ENCODE results near the gene ACTL8.

The ACTL8 gene

DNA sequence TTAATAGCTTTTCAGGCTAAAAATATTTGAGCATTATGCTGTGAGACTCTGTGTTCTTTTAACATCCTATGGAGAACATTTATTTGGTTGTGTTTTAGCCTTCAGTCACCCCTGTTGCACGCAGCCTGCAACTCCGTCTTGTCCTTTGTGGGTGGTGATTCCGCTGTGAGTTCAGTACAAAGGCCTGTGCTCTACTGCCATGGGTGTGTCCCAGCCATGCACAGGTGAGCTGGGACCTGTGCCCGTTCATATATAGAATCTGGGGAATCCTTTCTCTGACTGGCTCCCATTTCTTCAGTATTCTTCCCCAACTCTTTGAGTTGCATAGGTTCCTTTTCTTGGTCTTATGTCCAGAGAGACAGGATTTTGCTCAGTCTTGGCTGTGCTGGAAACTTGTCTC, 61.4 kb downstream of the ACTL8 start:
- TF ChIP-seq, protein P1, sequence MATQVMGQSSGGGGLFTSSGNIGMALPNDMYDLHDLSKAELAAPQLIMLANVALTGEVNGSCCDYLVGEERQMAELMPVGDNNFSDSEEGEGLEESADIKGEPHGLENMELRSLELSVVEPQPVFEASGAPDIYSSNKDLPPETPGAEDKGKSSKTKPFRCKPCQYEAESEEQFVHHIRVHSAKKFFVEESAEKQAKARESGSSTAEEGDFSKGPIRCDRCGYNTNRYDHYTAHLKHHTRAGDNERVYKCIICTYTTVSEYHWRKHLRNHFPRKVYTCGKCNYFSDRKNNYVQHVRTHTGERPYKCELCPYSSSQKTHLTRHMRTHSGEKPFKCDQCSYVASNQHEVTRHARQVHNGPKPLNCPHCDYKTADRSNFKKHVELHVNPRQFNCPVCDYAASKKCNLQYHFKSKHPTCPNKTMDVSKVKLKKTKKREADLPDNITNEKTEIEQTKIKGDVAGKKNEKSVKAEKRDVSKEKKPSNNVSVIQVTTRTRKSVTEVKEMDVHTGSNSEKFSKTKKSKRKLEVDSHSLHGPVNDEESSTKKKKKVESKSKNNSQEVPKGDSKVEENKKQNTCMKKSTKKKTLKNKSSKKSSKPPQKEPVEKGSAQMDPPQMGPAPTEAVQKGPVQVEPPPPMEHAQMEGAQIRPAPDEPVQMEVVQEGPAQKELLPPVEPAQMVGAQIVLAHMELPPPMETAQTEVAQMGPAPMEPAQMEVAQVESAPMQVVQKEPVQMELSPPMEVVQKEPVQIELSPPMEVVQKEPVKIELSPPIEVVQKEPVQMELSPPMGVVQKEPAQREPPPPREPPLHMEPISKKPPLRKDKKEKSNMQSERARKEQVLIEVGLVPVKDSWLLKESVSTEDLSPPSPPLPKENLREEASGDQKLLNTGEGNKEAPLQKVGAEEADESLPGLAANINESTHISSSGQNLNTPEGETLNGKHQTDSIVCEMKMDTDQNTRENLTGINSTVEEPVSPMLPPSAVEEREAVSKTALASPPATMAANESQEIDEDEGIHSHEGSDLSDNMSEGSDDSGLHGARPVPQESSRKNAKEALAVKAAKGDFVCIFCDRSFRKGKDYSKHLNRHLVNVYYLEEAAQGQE (IDR thresholded peaks at IDR 0.05; ENCODE audit: insufficient read depth in 1 of 2, low read depth in 2 of 2, low read length in 2 of 2) = no peak
- no peak for TF ChIP-seq POLR2AphosphoS5 (IDR thresholded peaks at IDR 0.05; ENCODE audit: low read depth, low read length)
- TF ChIP-seq TAF1 (IDR thresholded peaks at IDR 0.05; ENCODE audit: borderline replicate concordance, insufficient read depth, low read length) = no peak
- no peak for TF ChIP-seq FOXP2 (optimal IDR thresholded peaks at IDR 0.05; ENCODE audit: borderline replicate concordance, extremely low read depth, extremely low read length, insufficient read depth)
- TF ChIP-seq SIN3A (IDR thresholded peaks at IDR 0.05; ENCODE audit: borderline replicate concordance, insufficient read depth, low read length) = no peak

DNA sequence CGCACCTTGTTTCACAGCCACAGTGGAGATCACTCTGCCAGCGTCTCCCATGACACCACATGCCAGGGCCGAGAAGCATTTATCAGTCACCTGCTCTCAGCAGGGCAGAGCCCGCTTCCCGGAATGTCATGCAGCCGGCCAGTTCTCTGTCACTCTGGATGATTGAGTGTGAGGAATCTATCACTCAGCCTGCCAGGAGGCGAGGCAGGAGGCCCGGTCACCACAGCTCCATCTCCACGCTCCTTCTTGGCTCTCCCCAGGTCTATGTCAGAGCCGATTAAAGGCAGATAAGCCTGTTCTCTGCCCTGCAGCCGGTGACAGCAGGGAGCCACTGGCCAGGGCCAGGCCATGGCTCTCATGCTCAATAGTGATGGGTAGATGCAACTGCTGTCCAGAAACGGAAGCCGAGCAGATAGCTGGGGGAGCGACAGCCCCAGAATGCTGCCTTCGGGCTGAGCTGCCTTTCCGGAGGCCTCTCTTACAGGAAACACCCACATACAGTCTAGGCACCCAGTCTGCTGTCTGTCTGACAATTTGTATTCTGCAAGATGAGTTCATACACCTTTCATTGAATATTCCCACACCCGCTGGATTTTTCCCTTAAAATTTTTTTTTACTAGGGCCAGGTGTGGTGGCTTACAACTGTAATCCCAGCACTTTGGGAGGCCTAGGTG, 64.1 kb downstream of the ACTL8 start:
- TF ChIP-seq SIN3A (IDR thresholded peaks at IDR 0.05; ENCODE audit: borderline replicate concordance, insufficient read depth, low read length) (no peak), FOXP2 (optimal IDR thresholded peaks at IDR 0.05; ENCODE audit: borderline replicate concordance, extremely low read depth, extremely low read length, insufficient read depth) (no peak), TAF1 (IDR thresholded peaks at IDR 0.05; ENCODE audit: borderline replicate concordance, insufficient read depth, low read length) (no peak), POLR2AphosphoS5 (IDR thresholded peaks at IDR 0.05; ENCODE audit: low read depth, low read length) (no peak)
- TF ChIP-seq, protein P1 (IDR thresholded peaks at IDR 0.05; ENCODE audit: insufficient read depth in 1 of 2, low read depth in 2 of 2, low read length in 2 of 2) = no peak

DNA sequence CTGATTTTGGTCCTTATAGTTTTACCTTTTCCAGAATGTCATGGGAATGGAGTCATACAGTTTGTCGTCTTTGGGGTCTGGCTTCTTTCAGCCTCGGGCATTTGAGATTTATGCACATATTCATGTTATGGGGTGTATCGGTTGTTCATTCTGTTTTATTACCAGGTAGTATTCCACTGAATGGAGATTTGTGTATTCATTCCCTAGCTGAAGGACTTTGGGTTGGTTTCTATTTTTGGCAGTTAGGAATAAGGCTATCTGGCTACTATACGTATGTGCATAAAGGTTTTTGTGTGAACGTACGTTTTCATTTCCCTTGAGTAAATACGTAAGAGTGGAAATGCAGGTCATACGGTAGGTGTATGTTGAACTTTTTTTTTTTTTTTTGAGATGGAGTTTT, 65.1 kb downstream of the ACTL8 start:
- TF ChIP-seq POLR2AphosphoS5 (IDR thresholded peaks at IDR 0.05; ENCODE audit: low read depth, low read length) (no peak), SIN3A (IDR thresholded peaks at IDR 0.05; ENCODE audit: borderline replicate concordance, insufficient read depth, low read length) (no peak)

DNA sequence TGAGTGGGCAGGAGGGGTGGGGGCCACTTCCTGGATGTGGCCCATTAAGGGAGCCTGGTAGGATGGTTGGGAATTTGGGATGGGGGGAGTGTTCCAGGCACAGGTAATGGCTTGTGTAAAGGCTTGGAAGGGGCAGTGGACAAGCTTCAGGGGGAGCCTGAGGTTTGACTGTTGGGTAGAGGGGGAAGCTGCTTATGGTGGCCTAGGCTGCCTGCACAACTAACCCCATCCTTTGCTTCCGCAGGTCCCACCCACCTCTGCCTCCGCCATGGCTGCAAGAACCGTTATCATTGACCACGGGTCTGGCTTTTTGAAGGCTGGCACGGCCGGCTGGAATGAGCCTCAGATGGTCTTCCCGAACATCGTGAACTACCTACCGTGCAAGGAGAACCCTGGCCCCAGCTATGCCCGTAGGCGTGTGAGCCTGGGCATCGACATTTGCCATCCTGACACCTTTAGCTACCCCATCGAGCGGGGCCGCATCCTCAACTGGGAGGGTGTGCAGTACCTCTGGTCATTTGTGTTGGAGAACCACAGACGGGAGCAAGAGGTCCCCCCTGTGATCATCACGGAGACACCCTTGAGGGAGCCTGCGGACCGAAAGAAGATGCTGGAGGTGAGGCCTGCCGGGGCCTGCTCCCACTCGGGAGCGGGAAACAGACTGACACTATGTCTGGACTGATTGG, 67.8 kb downstream of the ACTL8 start:
- no peak for TF ChIP-seq FOXP2 (optimal IDR thresholded peaks at IDR 0.05; ENCODE audit: borderline replicate concordance, extremely low read depth, extremely low read length, insufficient read depth)
- no peak for TF ChIP-seq TAF1 (IDR thresholded peaks at IDR 0.05; ENCODE audit: borderline replicate concordance, insufficient read depth, low read length)
- no peak for TF ChIP-seq POLR2AphosphoS5 (IDR thresholded peaks at IDR 0.05; ENCODE audit: low read depth, low read length)
- TF ChIP-seq, protein P1 (IDR thresholded peaks at IDR 0.05; ENCODE audit: insufficient read depth in 1 of 2, low read depth in 2 of 2, low read length in 2 of 2) = no peak
- TF ChIP-seq SIN3A (IDR thresholded peaks at IDR 0.05; ENCODE audit: borderline replicate concordance, insufficient read depth, low read length) = no peak

DNA sequence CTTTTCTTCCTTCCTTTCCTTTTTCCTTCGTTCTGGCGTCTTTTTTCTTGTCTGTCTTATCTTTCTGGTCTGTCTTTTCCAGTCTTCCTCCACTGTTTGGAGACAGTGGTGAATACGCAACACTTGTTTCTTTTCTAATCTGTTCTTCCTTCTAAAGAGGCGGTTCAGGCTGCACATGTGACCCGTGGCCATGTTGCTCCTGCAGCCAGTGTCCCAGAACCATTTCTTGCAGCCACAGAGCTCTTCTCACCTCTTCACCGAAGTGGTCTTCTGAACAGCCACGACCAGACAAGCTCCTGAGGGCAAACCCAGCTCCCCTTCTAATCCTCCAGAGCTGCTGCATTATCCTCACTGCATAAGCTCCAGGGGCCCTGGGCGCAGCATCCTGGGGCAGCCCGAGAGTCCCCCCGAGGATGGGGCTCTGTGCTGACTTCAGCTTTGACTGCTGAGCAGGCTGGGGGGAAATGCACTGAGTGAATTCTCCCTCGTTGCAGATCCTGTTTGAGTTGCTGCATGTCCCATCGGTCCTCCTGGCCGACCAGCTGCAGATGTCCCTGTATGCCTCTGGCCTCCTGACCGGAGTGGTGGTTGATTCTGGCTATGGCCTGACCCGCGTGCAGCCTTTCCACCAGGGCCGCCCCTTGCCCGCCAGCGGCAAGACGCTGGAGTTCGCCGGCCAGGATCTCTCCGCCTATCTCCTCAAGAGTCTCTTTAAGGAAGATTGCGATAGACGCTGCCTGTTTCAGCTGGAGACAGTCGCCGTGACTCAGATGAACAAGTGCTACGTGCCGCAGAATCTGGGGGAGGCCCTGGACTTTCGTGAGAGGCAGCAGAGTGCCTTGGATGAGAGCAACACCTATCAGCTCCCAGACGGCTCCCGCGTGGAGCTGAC, 70.4 kb downstream of the ACTL8 start:
- TF ChIP-seq, protein P1 (IDR thresholded peaks at IDR 0.05; ENCODE audit: insufficient read depth in 1 of 2, low read depth in 2 of 2, low read length in 2 of 2) = no peak
- no peak for TF ChIP-seq TAF1 (IDR thresholded peaks at IDR 0.05; ENCODE audit: borderline replicate concordance, insufficient read depth, low read length)
- TF ChIP-seq FOXP2 (optimal IDR thresholded peaks at IDR 0.05; ENCODE audit: borderline replicate concordance, extremely low read depth, extremely low read length, insufficient read depth) = no peak
- no peak for TF ChIP-seq POLR2AphosphoS5 (IDR thresholded peaks at IDR 0.05; ENCODE audit: low read depth, low read length)

Measured in PFSK-1 (cell line).